Keratinocyte (primary cell): ENCODE results near the gene KCNG2.

Source experiments
- CTCF ChIP-seq, 3 experiments: IDR thresholded peaks in 1 of 3; conservative IDR thresholded peaks in 1 of 3; optimal IDR thresholded peaks in 1 of 3; 2 replicates in 2 of 3; 3 replicates in 1 of 3; pipeline versions ENCODE3 to v1.5.1; 2011; ENCODE audit warnings: low read length in 3 of 3, mild to moderate bottlenecking in 3 of 3, moderate library complexity in 2 of 3, control low read depth in 1 of 3, inconsistent platforms in 1 of 3; ENCODE audit not compliant: insufficient read depth in 2 of 3; ENCODE audit errors: extremely low read depth in 1 of 3
- EZH2 ChIP-seq: IDR thresholded peaks from one replicate; pipeline ENCODE4 v1.6.1; 2012; ENCODE audit warnings: inconsistent platforms, mild to moderate bottlenecking, low read length, moderate library complexity

- no peak for TF ChIP-seq CTCF (optimal IDR thresholded peaks at IDR 0.05 in 1 of 3, IDR thresholded peaks at IDR 0.05 in 1 of 3, conservative IDR thresholded peaks at IDR 0.05 in 1 of 3; ENCODE audit: extremely low read depth in 1 of 3, insufficient read depth in 2 of 3, low read length in 3 of 3)
- no peak for TF ChIP-seq EZH2
Observed at GRCh38 chr18:79883461-79884293, 85.9 kb downstream of the KCNG2 start.
